ENCODE measurements around the gene CLCN7.

GRCh38 chr16:1512774-1513173 lies 37.9 kb upstream of the CLCN7 start:
- TF ChIP-seq, protein P1, sequence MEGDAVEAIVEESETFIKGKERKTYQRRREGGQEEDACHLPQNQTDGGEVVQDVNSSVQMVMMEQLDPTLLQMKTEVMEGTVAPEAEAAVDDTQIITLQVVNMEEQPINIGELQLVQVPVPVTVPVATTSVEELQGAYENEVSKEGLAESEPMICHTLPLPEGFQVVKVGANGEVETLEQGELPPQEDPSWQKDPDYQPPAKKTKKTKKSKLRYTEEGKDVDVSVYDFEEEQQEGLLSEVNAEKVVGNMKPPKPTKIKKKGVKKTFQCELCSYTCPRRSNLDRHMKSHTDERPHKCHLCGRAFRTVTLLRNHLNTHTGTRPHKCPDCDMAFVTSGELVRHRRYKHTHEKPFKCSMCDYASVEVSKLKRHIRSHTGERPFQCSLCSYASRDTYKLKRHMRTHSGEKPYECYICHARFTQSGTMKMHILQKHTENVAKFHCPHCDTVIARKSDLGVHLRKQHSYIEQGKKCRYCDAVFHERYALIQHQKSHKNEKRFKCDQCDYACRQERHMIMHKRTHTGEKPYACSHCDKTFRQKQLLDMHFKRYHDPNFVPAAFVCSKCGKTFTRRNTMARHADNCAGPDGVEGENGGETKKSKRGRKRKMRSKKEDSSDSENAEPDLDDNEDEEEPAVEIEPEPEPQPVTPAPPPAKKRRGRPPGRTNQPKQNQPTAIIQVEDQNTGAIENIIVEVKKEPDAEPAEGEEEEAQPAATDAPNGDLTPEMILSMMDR (conservative IDR thresholded peaks at IDR 0.05; ENCODE audit: low read depth, low read length), result no peak
- TF ChIP-seq EZH2 (IDR thresholded peaks at IDR 0.05; ENCODE audit: low read length, unreplicated experiment), result no peak

Data from PC-3 (cell line).